SHP77 treated with DMSO at 0.1 percent for 48 hours (cell line): ENCODE measurements around the gene TAC4.
"Not testable (repeated sequence)": the region's sequence is repeated elsewhere in the genome, so short reads cannot be mapped to it uniquely, and the experiment has no call there.

Experiments used
- DNase-seq: peaks from one replicate; lab custom pipeline; 2025; lab: John Stamatoyannopoulos, UW

Gene TAC4

DNA sequence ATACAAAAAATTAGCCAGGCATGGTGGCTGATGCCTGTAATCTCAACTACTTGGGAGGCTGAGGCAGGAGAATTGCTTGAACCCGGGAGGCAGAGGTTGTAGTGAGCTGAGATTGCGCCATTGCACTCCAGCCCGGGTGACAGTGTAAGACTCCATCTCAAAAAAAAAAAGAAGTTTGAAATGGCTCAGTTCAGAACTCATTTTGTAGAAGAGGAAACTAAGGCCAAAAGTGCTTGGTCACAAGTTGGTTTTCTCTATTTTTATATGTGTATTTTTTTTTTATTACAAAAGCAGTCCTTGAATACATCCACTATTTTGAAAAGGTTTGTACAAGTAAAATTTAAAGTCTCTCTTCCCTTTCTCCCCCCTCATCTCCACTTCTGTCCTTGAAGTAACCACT lies 5.5 kb downstream of the TAC4 start:
- no peak for DNase-seq

DNA sequence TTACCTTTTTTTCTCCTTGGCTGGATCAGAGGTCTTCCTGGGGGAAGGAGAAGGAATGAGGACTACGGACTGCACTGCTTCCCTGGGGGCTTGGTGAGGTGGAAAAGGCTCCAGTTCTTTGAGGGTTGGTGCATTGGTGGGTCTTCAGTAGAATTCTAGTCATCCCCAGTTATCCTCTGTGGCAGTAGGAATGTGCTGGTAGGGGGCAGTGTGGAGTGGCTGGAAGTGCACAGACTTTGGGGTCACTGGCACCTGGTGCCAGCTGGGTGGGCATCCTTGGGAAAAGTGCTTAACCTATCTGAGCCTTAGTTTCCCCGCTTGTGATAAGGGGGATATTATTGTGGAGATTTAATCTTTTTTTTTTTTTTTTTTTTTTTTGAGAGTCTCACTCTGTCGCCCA lies 6.3 kb downstream of the TAC4 start:
- no peak for DNase-seq

DNA sequence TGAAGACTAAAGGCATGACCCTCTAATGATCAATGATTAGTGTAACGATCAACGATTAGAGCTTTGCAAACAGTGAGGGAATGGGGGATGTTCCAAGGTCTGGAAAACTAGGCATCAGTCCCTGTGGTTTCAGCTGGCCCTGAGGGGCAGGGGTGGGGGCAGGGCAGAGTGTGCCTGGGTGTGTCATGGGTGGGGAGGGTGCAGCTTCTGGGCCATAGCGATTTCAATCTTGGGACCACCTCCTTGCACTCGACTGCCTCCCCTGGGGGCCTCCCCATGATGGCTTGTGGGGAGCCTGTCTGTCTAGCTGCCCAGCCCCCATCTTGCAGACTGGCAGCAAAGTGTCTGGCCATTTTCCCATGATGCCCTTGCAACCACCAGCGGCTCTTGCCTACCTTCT lies 8.4 kb downstream of the TAC4 start:
- no peak for DNase-seq

DNA sequence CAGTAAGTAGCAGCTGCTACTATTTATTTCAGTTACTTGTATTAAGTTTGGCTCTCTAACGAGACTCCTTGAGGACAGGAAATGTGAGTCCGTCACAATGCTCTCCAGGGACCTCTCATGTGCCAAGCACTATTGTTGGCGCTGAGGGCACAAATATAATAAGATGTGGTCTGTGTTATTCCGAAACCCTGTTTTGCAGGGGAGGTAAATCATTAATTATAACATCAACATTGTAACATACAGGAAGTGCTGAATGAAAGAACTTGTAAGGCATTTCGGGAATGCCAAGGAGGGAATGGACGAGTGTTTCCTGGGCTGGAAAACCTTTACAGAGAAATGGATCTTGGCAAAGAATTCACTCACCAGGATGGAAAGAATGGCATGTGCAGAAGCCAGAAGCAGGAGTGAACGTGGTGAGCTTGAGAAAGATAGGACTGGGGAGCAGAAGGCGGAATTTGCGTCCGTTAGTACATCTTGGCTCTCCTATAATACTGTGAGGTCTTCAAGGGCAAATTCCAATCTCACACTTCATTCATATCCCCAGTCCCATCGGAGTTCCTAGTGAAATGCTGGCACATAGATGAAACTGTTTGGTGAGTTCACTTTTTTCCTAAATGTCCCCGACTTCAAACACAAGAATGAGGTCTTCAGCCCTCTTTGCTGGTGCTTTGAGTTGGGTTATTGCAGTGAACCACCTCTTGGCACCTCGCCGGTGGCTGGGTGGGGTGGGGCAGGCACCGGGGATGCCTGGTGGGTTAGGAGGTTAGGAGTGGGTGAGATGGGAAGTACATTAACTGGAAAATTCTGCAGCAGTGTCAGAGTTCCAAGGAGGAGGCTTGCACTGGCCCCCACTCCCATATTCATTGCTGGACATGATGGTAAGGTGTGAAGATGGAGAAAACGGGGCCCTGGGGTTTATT lies 11.5 kb downstream of the TAC4 start:
- DNase-seq: no peak

- no peak for DNase-seq
These were observed 12.4 kb downstream of the TAC4 start for GRCh38 chr17:49835472-49835871.

- no peak for DNase-seq
These were observed 13.6 kb downstream of the TAC4 start for GRCh38 chr17:49834118-49834743.

- DNase-seq: no peak
These were observed 14.8 kb downstream of the TAC4 start for GRCh38 chr17:49832840-49833599.

DNA sequence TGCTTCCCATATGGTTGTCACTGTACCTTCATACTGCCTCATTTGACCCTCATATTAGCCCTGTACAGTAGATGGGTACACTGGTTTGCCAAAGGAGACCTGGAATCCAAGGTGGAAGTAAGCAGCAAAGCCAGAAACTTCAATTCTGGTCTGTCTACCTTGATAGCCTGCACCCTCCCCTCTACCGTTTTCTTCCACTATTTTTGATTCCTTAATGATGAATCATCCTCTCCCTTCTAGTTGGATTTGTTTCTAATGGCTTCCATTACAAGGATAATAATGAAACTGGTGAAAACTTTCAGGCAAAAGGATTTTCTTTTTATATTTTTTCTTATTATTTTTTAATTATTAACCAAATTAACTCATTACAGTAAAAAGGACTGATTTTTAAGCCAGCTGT lies 17.3 kb downstream of the TAC4 start:
- no peak for DNase-seq

GRCh38 chr17:49829026-49829425 lies 18.8 kb downstream of the TAC4 start:
- DNase-seq: no peak

DNA sequence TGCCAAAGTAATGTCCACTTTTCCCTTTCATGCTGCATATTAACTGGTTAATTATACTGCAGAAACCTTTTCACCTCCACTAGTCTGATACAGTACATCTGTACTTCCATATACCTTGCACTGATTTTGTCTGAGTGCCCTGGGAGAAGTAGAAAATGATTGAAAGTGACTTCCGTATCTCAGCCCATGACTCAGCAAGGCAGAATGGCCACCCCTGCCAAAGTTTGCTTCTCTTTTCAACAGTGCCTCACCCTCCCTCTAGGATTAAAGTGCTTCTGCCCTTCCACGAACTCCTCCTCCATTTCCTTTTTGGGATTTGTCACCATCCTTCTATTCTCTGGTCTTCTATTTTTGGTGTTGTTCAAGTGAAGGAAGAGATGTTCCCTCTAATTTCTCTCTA lies 19.5 kb downstream of the TAC4 start:
- DNase-seq: not testable (repeated sequence)

- no peak for DNase-seq
These were observed 22.2 kb downstream of the TAC4 start for GRCh38 chr17:49825645-49826044.

- DNase-seq: no peak
These were observed 24.3 kb downstream of the TAC4 start for GRCh38 chr17:49823614-49824013.

DNA sequence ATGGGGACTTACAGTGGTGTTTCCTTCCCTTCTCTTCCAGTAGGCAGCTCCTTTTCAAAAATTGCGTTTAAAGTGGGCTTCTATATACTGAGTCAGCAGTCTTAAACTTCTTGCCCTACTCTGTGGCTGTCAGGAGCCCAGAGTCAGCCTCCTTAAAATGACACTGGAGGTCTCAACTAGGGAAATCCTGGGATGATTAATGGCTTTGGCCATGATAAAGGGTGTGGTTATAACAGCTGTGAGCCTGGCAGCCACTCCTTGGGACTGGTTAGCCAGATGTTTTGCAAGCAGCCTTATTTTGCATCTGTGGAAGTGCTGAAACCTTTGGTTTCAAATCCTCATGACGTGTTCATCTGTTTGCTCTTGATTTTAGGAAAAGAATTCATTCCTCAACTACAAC lies 25.0 kb downstream of the TAC4 start:
- no peak for DNase-seq

DNA sequence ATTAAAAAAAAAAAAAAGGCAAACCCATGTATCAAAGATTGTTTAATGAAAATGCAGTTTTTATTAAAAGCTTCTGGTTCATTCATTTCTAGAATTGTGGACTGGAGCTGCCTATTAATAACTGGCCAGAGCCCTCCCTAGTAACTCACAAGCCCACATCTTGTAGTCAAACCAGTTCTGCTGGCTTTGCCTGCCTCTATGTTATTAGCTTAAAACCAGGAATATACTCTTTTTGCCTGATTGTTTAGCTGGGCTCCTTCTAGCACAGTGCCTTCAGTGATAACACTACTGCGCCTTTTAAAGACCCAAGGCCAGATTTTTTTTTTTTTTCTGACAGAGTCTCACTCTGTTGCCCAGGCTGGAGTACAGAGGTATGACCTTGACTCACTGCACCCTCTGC lies 26.0 kb downstream of the TAC4 start:
- no peak for DNase-seq

GRCh38 chr17:49821466-49821865 lies 26.4 kb downstream of the TAC4 start:
- no peak for DNase-seq

- no peak for DNase-seq
These were observed 27.1 kb downstream of the TAC4 start for GRCh38 chr17:49820773-49821172.

DNA sequence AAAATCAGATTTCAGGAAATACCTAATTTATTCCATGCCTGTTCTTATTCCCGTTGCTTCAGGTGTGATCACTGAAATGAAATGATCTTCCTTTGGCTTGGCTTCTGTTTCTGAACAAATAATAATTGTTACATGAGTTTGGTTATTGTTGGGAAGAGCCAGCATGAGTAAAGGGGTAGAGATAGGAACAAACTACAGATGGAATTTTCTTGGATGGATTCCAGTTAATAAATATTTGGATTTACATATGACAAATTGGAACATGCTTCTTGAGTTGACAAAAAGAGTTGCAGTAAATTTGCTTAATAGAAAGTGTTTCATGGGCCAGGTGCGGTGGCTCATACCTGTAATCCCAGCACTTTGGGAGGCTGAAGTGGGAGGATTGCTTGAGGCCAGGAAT lies 28.2 kb downstream of the TAC4 start:
- no peak for DNase-seq

DNA sequence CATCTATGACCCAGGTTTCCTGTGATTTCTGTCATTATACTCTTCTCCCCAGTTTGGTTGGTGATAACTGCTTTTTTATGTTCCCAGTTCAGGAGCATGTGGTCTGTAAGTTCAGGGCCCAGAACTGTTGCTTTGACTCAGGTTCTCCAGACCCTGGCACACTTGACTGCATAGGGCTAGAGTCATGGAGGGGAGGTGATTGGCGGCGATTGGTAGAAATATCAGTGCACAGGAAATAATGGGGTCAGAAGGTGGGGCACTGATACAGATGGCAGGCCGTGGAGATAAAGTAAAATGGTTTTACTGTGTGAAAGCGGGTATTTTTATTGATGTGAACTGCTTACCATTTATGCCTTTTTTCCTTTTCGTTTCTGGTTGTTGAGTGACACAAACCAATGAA lies 28.7 kb downstream of the TAC4 start:
- DNase-seq: no peak

GRCh38 chr17:49817993-49818392 lies 29.9 kb downstream of the TAC4 start:
- no peak for DNase-seq

DNA sequence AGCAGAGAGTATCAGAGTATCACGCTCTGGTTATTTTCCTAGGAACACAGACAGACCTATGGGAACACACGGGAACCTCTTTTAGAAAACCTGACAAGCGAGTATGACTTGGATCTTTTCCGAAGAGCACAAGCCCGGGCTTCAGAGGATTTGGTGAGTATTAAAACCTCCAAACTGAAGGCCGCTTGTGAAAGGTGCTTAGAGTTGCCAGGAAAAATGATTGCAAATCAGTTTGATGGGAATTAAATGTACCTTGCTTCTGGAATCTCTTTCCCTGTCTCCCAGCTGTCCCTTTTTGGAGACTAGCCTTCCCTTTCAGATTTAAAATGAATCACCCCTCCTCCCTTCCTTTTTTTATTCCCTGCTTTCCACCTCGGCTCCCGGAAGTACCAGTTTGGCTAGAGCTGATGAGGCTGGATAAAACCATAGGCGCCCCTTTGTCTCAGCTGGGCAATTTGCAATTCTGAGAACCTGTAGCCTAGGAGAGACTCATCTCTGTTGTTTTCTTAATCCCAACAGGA lies 32.0 kb downstream of the TAC4 start:
- DNase-seq: no peak

- DNase-seq: no peak
These were observed 32.9 kb downstream of the TAC4 start for GRCh38 chr17:49814781-49815529.

DNA sequence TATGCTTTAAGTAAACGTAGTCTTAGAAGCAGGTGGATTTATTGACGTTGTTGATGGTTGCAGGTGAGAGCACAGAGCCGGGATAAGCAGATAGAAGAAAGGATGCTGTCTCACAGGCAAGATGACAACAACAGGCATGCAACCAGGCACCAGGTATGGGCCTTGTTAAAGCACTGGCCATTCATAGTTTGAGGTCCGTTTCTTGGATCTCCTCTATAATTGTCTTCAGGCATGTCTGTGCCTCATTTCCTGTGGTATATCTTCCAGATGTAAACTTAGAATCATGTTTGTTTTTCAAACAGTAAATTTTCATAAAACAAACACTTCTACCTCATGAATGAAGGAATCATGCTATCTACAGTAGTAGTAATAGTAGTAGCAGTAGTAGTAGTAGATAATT lies 38.8 kb downstream of the TAC4 start:
- no peak for DNase-seq
